Astrocyte of the spinal cord (primary cell): Measurements from ENCODE around the gene DERA.

Experiments
- DNase-seq: peaks from one replicate; pipeline ENCODE4 v3.0.0; 2011; ENCODE audit warnings: low read depth, low spot score
- H3K4me3 ChIP-seq: 2 replicates; pipeline ENCODE4 v1.5.1; 2011; ENCODE audit warnings: low read depth, mild to moderate bottlenecking, low read length, moderate library complexity
- CTCF ChIP-seq: IDR thresholded peaks from 2 replicates; pipeline ENCODE4 v1.5.1; 2012; ENCODE audit warnings: low read depth, mild to moderate bottlenecking, low read length, inconsistent platforms
- in situ Hi-C: cut with HindIII; loops from 2 replicates; pipeline ENCODE4 v1.10.0; 2017; ENCODE audit warnings: low sequenced_read_pairs

Gene DERA

GRCh38 chr12:16074894-16075293 is 163.8 kb downstream of the DERA start:
- H3K4me3 ChIP-seq = no peak overlapping the region
- TF ChIP-seq CTCF = no peak
- no peak for DNase-seq
- in situ Hi-C loops = no loop called here

GRCh38 chr12:16075887-16076286 is 164.8 kb downstream of the DERA start:
- TF ChIP-seq CTCF = no peak
- in situ Hi-C loops = no loop called here
- no peak for DNase-seq
- no peak overlapping the region for H3K4me3 ChIP-seq

DNA sequence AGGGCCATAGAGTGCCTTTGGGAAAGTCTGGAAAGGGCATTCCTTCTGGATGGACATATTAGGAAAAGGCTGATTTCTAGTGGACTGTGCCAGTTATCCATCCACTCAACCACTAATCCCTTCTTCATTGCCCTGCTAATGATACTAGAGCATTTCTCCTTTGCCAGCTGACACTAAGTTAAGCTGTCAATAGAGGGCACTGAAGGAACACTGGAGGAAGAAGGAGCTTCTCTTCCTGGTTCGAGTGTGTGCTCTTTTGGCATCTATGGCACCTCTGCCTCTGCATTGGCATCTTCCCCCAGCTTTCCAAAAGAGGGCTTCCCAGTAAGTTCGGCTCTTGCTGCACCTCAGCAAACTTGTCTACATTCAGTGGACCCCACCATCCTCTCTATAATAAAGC is 165.4 kb downstream of the DERA start:
- peak; percentile 11 for DNase-seq

DNA sequence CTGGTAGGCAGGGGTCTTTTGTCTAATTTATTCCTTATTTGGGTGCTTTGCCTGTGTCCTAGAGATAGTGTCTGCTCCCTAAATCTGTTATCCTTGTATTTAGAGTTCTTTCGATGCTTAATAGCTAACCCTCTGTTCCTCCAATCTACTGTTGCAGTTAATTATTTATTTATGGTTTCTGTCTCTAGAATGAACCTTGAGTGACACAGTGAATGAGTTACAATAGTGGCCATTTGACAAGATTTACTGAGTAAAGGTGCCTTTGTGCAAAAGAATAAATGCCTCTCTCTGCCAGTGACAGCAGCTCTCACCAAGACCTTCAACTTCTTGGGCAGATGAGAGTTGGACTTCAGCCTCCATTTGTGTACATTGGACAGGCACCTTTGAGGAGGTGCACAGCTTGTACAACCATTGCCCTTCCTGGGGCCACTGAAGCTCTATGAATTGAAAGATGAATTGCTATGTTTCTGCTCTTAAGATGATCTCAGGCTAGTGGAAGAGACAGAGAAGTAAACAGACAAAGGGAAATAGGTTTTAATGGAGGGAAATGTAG is 165.9 kb downstream of the DERA start:
- no peak overlapping the region for H3K4me3 ChIP-seq
- no peak for DNase-seq
- TF ChIP-seq CTCF = no peak
- in situ Hi-C loops = no loop called here

More for the DNA sequence above, 165.4 kb downstream of the DERA start:
- peak; percentile 37 for TF ChIP-seq CTCF
- H3K4me3 ChIP-seq = no peak overlapping the region
- in situ Hi-C loops = no loop called here

GRCh38 chr12:16086462-16086861 is 175.3 kb downstream of the DERA start:
- DNase-seq = no peak
- in situ Hi-C loops = no loop called here
- TF ChIP-seq CTCF = no peak
- H3K4me3 ChIP-seq = no peak overlapping the region

DNA sequence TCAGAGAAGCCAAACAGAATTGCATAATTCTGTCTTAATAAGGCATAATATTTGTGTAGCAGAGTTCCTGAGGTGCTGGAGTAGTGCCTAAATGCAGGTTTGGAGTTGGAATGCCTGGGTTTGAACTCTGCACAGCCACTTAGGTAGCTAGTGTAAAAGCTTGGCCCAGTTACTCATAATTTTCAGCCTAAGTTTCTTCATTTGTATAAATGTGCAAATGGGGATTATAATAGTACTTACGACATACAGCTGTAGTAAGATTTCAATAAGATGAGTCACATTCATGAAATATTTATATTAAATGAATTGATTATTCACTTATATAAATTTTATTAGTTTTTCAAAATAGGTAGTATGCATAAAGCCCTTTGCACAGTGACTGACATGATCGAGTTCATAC is 175.8 kb downstream of the DERA start:
- TF ChIP-seq CTCF = no peak
- no peak overlapping the region for H3K4me3 ChIP-seq
- in situ Hi-C loops = no loop called here
- no peak for DNase-seq
